HepG2 (cell line): ENCODE results near the gene RHBDD1.

Experiments used
- CBX2 ChIP-seq, 2 experiments: fragments of 200-600 bp in 1 of 2; sonication (generic); formaldehyde crosslinking in 1 of 2; IDR thresholded peaks; 2 replicates each; pipeline versions ENCODE4 v1.7.0 to v1.8.1; 2018 to 2022; ENCODE audit warnings: low read depth in 2 of 2, low read length in 1 of 2, mild to moderate bottlenecking in 1 of 2, missing genetic modification reagents in 1 of 2
- CREB1 ChIP-seq, 2 experiments: fragments of 450-650 bp in 1 of 2; IDR thresholded peaks; 2 replicates each; pipeline ENCODE4 v1.6.1; 2016 to 2017; ENCODE audit warnings: control low read depth in 1 of 2, mild to moderate bottlenecking in 1 of 2, missing compliant biosample characterization in 1 of 2, missing genetic modification characterization in 1 of 2
- LCORL ChIP-seq, 2 experiments: fragments of 450-650 bp in 1 of 2; sonication (generic) in 1 of 2; formaldehyde crosslinking in 1 of 2; IDR thresholded peaks; 2 replicates each; pipeline versions ENCODE4 v1.5.0 to v1.6.1; 2017 to 2020; ENCODE audit warnings: antibody characterized with exemption in 1 of 2, missing genetic modification reagents in 1 of 2
- NFATC3 ChIP-seq: sonication (generic); formaldehyde crosslinking; IDR thresholded peaks from 2 replicates; pipeline ENCODE4 v1.5.1; 2020; ENCODE audit warnings: mild to moderate bottlenecking, missing genetic modification reagents
- NFE2L2 ChIP-seq: fragments of 150-350 bp; IDR thresholded peaks from 2 replicates; pipeline ENCODE4 v1.6.1; 2014; ENCODE audit warnings: low read length
- ZBTB21 ChIP-seq: sonication (generic); formaldehyde crosslinking; IDR thresholded peaks from 2 replicates; pipeline ENCODE4 v1.4.0; 2020; ENCODE audit warnings: missing genetic modification reagents
- ZFP1 ChIP-seq: IDR thresholded peaks from 2 replicates; pipeline ENCODE4 v1.6.1; 2016
- TF ChIP-seq, protein P1 (sequence below): sonication (generic); formaldehyde crosslinking; IDR thresholded peaks from 2 replicates; pipeline ENCODE4 v1.4.0; 2020; ENCODE audit warnings: missing genetic modification reagents

- no peak for TF ChIP-seq CREB1 (IDR thresholded peaks at IDR 0.05)
- TF ChIP-seq CREB1 (CRISPR knock-in tag; IDR thresholded peaks at IDR 0.05) = no peak
- TF ChIP-seq NFE2L2 = no peak
- TF ChIP-seq CBX2 (IDR thresholded peaks at IDR 0.05; ENCODE audit: low read depth, low read length) = no peak
- TF ChIP-seq CBX2 (CRISPR knock-in tag; IDR thresholded peaks at IDR 0.05; ENCODE audit: low read depth) = no peak
- TF ChIP-seq, protein P1, sequence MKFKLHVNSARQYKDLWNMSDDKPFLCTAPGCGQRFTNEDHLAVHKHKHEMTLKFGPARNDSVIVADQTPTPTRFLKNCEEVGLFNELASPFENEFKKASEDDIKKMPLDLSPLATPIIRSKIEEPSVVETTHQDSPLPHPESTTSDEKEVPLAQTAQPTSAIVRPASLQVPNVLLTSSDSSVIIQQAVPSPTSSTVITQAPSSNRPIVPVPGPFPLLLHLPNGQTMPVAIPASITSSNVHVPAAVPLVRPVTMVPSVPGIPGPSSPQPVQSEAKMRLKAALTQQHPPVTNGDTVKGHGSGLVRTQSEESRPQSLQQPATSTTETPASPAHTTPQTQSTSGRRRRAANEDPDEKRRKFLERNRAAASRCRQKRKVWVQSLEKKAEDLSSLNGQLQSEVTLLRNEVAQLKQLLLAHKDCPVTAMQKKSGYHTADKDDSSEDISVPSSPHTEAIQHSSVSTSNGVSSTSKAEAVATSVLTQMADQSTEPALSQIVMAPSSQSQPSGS (CRISPR knock-in tag) = no peak
- no peak for TF ChIP-seq ZFP1 (CRISPR knock-in tag)
- no peak for TF ChIP-seq LCORL (IDR thresholded peaks at IDR 0.05)
- no peak for TF ChIP-seq LCORL (CRISPR knock-in tag; IDR thresholded peaks at IDR 0.05)
- TF ChIP-seq ZBTB21 = no peak
- no peak for TF ChIP-seq NFATC3
Observed at GRCh38 chr2:227025510-227025909, 189.7 kb downstream of the RHBDD1 start.
